ENCODE results near the gene ERCC5.

ERCC5 gene

GRCh38 chr13:102807699-102808098, 38.1 kb upstream of the ERCC5 start:
- TF ChIP-seq CTCF (IDR thresholded peaks at IDR 0.05; ENCODE audit: insufficient read depth, low read length, poor library complexity, severe bottlenecking) = no peak
- H3K27me3 ChIP-seq (replicated peaks; ENCODE audit: control insufficient read depth, insufficient read depth, low read length) = no peaks in the 10 kb centered on the region
- H3K4me3 ChIP-seq (replicated peaks; ENCODE audit: low read depth, low read length) = no peak overlapping the region
- H3K36me3 ChIP-seq (ENCODE audit: control insufficient read depth, insufficient read depth, low read length) = no peaks in the 10 kb centered on the region
- DNase-seq (ENCODE audit: extremely low read depth, insufficient read length) = no peak

GRCh38 chr13:102812611-102813287, 33.1 kb upstream of the ERCC5 start:
- DNase-seq (ENCODE audit: extremely low read depth, insufficient read length) = no peak
- H3K4me3 ChIP-seq (replicated peaks; ENCODE audit: low read depth, low read length) = no peak overlapping the region
- TF ChIP-seq CTCF (IDR thresholded peaks at IDR 0.05; ENCODE audit: insufficient read depth, low read length, poor library complexity, severe bottlenecking) = no peak
- H3K36me3 ChIP-seq (ENCODE audit: control insufficient read depth, insufficient read depth, low read length) = no peaks in the 10 kb centered on the region
- H3K27me3 ChIP-seq (replicated peaks; ENCODE audit: control insufficient read depth, insufficient read depth, low read length) = no peaks in the 10 kb centered on the region

- DNase-seq (ENCODE audit: extremely low read depth, insufficient read length) = no peak
- Histone ChIP-seq H3K27me3 (replicated peaks; ENCODE audit: control insufficient read depth, insufficient read depth, low read length) (no peaks in the 10 kb centered on the region), H3K4me3 (replicated peaks; ENCODE audit: low read depth, low read length) (no peak overlapping the region), H3K36me3 (ENCODE audit: control insufficient read depth, insufficient read depth, low read length) (no peaks in the 10 kb centered on the region)
- no peak for TF ChIP-seq CTCF (IDR thresholded peaks at IDR 0.05; ENCODE audit: insufficient read depth, low read length, poor library complexity, severe bottlenecking)
These were observed 31.7 kb upstream of the ERCC5 start for GRCh38 chr13:102814025-102814607.

GRCh38 chr13:102814793-102815192, 31.0 kb upstream of the ERCC5 start:
- Histone ChIP-seq H3K36me3 (ENCODE audit: control insufficient read depth, insufficient read depth, low read length) (no peaks in the 10 kb centered on the region), H3K27me3 (replicated peaks; ENCODE audit: control insufficient read depth, insufficient read depth, low read length) (no peaks in the 10 kb centered on the region), H3K4me3 (replicated peaks; ENCODE audit: low read depth, low read length) (no peak overlapping the region)
- no peak for TF ChIP-seq CTCF (IDR thresholded peaks at IDR 0.05; ENCODE audit: insufficient read depth, low read length, poor library complexity, severe bottlenecking)
- no peak for DNase-seq (ENCODE audit: extremely low read depth, insufficient read length)

GRCh38 chr13:102815788-102816187, 30.0 kb upstream of the ERCC5 start:
- no peak overlapping the region for H3K4me3 ChIP-seq (replicated peaks; ENCODE audit: low read depth, low read length)
- no peaks in the 10 kb centered on the region for H3K36me3 ChIP-seq (ENCODE audit: control insufficient read depth, insufficient read depth, low read length)
- DNase-seq (ENCODE audit: extremely low read depth, insufficient read length) = no peak
- H3K27me3 ChIP-seq (replicated peaks; ENCODE audit: control insufficient read depth, insufficient read depth, low read length) = no peaks in the 10 kb centered on the region
- no peak for TF ChIP-seq CTCF (IDR thresholded peaks at IDR 0.05; ENCODE audit: insufficient read depth, low read length, poor library complexity, severe bottlenecking)

Measured in GM06990 (cell line).